GM18507 (cell line): Measurements from ENCODE around the gene ANKRD45.
A peak's percentile ranks its signal among the peaks of the same experiment; 100 is the strongest.
"Not testable (repeated sequence)": the region's sequence is repeated elsewhere in the genome, so short reads cannot be mapped to it uniquely, and the experiment has no call there.

Experiments
- DNase-seq: peaks from one replicate; pipeline ENCODE4 v3.0.0; 2011; ENCODE audit warnings: low read depth; ENCODE audit not compliant: insufficient read length; ENCODE audit errors: extremely low spot score
- FAIRE-seq: peaks from 2 replicates; lab custom pipeline; 2011; peaks lifted over from hg19 to GRCh38; lab: Jason Lieb, UNC

The ANKRD45 gene

GRCh38 chr1:173648880-173649605, 20.6 kb downstream of the ANKRD45 start:
- DNase-seq, result no peak
- no peak for FAIRE-seq

- no peak for FAIRE-seq
- no peak for DNase-seq
Observed at GRCh38 chr1:173646656-173647055, 23.0 kb downstream of the ANKRD45 start.

- not testable (repeated sequence) for FAIRE-seq, DNase-seq
Observed at GRCh38 chr1:173642450-173643139, 27.1 kb downstream of the ANKRD45 start.

GRCh38 chr1:173639102-173639501, 30.5 kb downstream of the ANKRD45 start:
- FAIRE-seq (no peak), DNase-seq (no peak)

GRCh38 chr1:173638043-173639021, 31.3 kb downstream of the ANKRD45 start:
- FAIRE-seq, result no peak
- no peak for DNase-seq

GRCh38 chr1:173637236-173638042, 32.2 kb downstream of the ANKRD45 start:
- DNase-seq, result not testable (repeated sequence)
- peak; percentile 47 for FAIRE-seq

- FAIRE-seq (no peak), DNase-seq (no peak)
Observed at GRCh38 chr1:173635116-173635515, 34.5 kb downstream of the ANKRD45 start, which contains the start of gene TEX50. Gene TEX50, plus strand, starts transcription at chr1:173635338. Its CDS starts 184 bp downstream, at chr1:173635522.

GRCh38 chr1:173628888-173629287, 40.8 kb downstream of the ANKRD45 start:
- DNase-seq (no peak), FAIRE-seq (no peak)

- no peak for FAIRE-seq
Observed at GRCh38 chr1:173627269-173627668, 42.4 kb downstream of the ANKRD45 start.

GRCh38 chr1:173616859-173617258, 52.8 kb downstream of the ANKRD45 start:
- no peak for DNase-seq
- no peak for FAIRE-seq

More at GRCh38 chr1:173627269-173627668, 42.4 kb downstream of the ANKRD45 start:
- no peak for DNase-seq

- FAIRE-seq, DNase-seq: not testable (repeated sequence)
Observed at GRCh38 chr1:173613086-173613485, 56.6 kb downstream of the ANKRD45 start.

- no peak for DNase-seq
- FAIRE-seq, result no peak
Observed at GRCh38 chr1:173608503-173609216, 61.0 kb downstream of the ANKRD45 start.

GRCh38 chr1:173603056-173603591, 66.5 kb downstream of the ANKRD45 start, which contains the start of gene SLC9C2:
Gene SLC9C2, minus strand, starts transcription at chr1:173603072. Its CDS starts 1,296 bp downstream, at chr1:173601776.
- peak; percentile 36 for FAIRE-seq
- DNase-seq, result no peak

GRCh38 chr1:173601588-173601987, 68.1 kb downstream of the ANKRD45 start:
- DNase-seq (no peak), FAIRE-seq (peak; percentile 83)

- DNase-seq (no peak), FAIRE-seq (peak; percentile 21)
Observed at GRCh38 chr1:173596097-173596825, 73.4 kb downstream of the ANKRD45 start.

- not testable (repeated sequence) for FAIRE-seq, DNase-seq
Observed at GRCh38 chr1:173591138-173591537, 78.5 kb downstream of the ANKRD45 start.

GRCh38 chr1:173590557-173590956, 79.1 kb downstream of the ANKRD45 start:
- FAIRE-seq (no peak), DNase-seq (no peak)
